Liver (tissue), 3 donors: Measurements from ENCODE around the gene NAV2.

ENCODE experiments used
- FOXA2 ChIP-seq: IDR thresholded peaks from 2 replicates; pipeline ENCODE4 v1.6.1; 2016; ENCODE audit warnings: antibody characterized with exemption
- HNF4G ChIP-seq: IDR thresholded peaks from 2 replicates; pipeline ENCODE4 v1.6.1; 2016; ENCODE audit warnings: antibody characterized with exemption
- JUND ChIP-seq, 2 donors: IDR thresholded peaks; 2 replicates each; pipeline ENCODE4 v1.6.1; 2016; ENCODE audit warnings: antibody characterized with exemption in 2 of 2
- TAF1 ChIP-seq: conservative IDR thresholded peaks from 2 replicates; pipeline ENCODE4 v1.6.1; 2016; ENCODE audit warnings: antibody characterized with exemption, mild to moderate bottlenecking
- YY1 ChIP-seq: IDR thresholded peaks from 2 replicates; pipeline ENCODE4 v1.6.1; 2016; ENCODE audit warnings: antibody characterized with exemption, mild to moderate bottlenecking
- TF ChIP-seq, protein P1 (sequence below): fragments of 150-350 bp; IDR thresholded peaks from 2 replicates; pipeline ENCODE4 v1.5.1; 2017; ENCODE audit warnings: improper control_type of control experiment, low read depth, low read length; ENCODE audit not compliant: missing input control
- TF ChIP-seq, protein P2 (sequence below): IDR thresholded peaks from 2 replicates; pipeline ENCODE4 v1.6.1; 2016; ENCODE audit warnings: antibody characterized with exemption
- TF ChIP-seq, protein P3 (sequence below): IDR thresholded peaks from 2 replicates; pipeline ENCODE4 v1.6.1; 2016; ENCODE audit warnings: antibody characterized with exemption, mild to moderate bottlenecking
- donor health status: healthy.
- donor health status: healthy.

DNA sequence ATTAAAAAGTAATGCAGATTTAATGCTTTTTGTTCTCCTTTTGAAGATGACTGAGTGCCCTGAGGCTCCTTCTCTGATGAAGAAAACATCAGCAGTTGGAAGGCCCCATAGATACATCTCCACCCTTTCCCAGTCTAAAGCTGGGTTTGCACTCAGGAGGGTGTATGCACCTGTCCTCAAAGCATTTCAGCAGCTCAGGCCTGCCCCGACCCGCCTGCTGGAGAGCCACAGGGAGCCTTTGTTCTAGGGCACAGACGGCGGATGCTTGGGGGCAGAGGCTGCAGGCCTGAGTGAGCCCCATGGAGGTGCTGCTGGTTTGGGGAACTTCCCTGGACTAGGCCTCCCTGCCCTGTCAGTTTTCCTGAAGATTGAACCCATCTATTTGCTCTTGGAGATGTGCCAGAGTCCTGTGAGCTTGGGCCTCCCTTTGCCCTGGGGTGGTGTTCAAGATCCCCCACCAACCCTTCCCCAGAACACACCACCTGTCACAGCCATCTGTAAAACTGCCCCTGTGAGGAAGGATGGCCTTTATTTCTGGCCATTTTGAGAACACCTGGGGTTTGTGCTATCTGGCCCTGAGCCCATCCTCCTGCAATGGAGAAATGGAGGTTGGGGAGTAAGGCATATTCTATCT, 160.0 kb downstream of the NAV2 start:
- TF ChIP-seq TAF1 (no peak), JUND (IDR thresholded peaks at IDR 0.05) (no peak), YY1 (no peak), HNF4G (no peak), FOXA2 (no peak)
- TF ChIP-seq, protein P1, sequence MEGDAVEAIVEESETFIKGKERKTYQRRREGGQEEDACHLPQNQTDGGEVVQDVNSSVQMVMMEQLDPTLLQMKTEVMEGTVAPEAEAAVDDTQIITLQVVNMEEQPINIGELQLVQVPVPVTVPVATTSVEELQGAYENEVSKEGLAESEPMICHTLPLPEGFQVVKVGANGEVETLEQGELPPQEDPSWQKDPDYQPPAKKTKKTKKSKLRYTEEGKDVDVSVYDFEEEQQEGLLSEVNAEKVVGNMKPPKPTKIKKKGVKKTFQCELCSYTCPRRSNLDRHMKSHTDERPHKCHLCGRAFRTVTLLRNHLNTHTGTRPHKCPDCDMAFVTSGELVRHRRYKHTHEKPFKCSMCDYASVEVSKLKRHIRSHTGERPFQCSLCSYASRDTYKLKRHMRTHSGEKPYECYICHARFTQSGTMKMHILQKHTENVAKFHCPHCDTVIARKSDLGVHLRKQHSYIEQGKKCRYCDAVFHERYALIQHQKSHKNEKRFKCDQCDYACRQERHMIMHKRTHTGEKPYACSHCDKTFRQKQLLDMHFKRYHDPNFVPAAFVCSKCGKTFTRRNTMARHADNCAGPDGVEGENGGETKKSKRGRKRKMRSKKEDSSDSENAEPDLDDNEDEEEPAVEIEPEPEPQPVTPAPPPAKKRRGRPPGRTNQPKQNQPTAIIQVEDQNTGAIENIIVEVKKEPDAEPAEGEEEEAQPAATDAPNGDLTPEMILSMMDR: no peak
- TF ChIP-seq, protein P2, sequence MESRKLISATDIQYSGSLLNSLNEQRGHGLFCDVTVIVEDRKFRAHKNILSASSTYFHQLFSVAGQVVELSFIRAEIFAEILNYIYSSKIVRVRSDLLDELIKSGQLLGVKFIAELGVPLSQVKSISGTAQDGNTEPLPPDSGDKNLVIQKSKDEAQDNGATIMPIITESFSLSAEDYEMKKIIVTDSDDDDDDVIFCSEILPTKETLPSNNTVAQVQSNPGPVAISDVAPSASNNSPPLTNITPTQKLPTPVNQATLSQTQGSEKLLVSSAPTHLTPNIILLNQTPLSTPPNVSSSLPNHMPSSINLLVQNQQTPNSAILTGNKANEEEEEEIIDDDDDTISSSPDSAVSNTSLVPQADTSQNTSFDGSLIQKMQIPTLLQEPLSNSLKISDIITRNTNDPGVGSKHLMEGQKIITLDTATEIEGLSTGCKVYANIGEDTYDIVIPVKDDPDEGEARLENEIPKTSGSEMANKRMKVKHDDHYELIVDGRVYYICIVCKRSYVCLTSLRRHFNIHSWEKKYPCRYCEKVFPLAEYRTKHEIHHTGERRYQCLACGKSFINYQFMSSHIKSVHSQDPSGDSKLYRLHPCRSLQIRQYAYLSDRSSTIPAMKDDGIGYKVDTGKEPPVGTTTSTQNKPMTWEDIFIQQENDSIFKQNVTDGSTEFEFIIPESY: no peak
- TF ChIP-seq, protein P3, sequence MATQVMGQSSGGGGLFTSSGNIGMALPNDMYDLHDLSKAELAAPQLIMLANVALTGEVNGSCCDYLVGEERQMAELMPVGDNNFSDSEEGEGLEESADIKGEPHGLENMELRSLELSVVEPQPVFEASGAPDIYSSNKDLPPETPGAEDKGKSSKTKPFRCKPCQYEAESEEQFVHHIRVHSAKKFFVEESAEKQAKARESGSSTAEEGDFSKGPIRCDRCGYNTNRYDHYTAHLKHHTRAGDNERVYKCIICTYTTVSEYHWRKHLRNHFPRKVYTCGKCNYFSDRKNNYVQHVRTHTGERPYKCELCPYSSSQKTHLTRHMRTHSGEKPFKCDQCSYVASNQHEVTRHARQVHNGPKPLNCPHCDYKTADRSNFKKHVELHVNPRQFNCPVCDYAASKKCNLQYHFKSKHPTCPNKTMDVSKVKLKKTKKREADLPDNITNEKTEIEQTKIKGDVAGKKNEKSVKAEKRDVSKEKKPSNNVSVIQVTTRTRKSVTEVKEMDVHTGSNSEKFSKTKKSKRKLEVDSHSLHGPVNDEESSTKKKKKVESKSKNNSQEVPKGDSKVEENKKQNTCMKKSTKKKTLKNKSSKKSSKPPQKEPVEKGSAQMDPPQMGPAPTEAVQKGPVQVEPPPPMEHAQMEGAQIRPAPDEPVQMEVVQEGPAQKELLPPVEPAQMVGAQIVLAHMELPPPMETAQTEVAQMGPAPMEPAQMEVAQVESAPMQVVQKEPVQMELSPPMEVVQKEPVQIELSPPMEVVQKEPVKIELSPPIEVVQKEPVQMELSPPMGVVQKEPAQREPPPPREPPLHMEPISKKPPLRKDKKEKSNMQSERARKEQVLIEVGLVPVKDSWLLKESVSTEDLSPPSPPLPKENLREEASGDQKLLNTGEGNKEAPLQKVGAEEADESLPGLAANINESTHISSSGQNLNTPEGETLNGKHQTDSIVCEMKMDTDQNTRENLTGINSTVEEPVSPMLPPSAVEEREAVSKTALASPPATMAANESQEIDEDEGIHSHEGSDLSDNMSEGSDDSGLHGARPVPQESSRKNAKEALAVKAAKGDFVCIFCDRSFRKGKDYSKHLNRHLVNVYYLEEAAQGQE: no peak
